Hematopoietic multipotent progenitor cell (in vitro differentiated cells): ENCODE measurements around the gene DNAJB11. TPM values are rescaled to one million over a fixed set of nuclear protein-coding genes. Genes with fewer than 3 reads are reported as not detected.
"Not testable (repeated sequence)": the region's sequence is repeated elsewhere in the genome, so short reads cannot be mapped to it uniquely, and the experiment has no call there.

Experiments used
- DNase-seq, 3 donors: peaks; one replicate each; pipeline ENCODE4 v3.0.0-alpha.2; 2011 to 2015; ENCODE audit warnings: low read depth in 2 of 3, low spot score in 2 of 3
- total RNA-seq: library from RNA; depleted of rRNA; stranded (reverse); fragments of >200 nt; gene quantifications from one replicate; pipeline ENCODE4 v1.2.3, GENCODE V29; 2012

The DNAJB11 gene
- total RNA-seq, 1 donor, result 23.4 TPM

GRCh38 chr3:186617036-186617946 lies 46.8 kb downstream of the DNAJB11 start:
- peak; percentile 79 to 92 (median 90) for DNase-seq

- DNase-seq, result no peak
Measured at GRCh38 chr3:186618318-186618938, 47.9 kb downstream of the DNAJB11 start.

DNA sequence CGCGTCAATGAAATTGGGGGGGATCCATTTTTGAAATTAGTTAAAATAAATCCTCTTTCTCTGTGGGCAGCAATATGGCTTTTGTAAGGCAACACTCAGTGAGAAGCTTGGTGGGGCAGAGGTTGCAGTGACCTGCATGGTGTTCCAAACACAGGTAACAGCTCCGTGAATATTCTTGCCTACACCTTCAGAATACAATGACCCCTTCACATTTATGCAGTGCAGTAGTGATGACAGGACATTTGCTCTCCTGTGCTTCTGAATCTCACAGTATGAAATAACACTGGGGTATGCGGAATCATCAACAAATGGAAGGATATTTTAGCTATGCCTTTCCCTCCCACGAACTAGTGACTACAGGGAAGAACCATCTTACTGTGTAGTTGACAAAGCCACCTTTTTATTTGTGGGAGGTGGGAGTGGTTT lies 49.3 kb downstream of the DNAJB11 start:
- no peak for DNase-seq

DNA sequence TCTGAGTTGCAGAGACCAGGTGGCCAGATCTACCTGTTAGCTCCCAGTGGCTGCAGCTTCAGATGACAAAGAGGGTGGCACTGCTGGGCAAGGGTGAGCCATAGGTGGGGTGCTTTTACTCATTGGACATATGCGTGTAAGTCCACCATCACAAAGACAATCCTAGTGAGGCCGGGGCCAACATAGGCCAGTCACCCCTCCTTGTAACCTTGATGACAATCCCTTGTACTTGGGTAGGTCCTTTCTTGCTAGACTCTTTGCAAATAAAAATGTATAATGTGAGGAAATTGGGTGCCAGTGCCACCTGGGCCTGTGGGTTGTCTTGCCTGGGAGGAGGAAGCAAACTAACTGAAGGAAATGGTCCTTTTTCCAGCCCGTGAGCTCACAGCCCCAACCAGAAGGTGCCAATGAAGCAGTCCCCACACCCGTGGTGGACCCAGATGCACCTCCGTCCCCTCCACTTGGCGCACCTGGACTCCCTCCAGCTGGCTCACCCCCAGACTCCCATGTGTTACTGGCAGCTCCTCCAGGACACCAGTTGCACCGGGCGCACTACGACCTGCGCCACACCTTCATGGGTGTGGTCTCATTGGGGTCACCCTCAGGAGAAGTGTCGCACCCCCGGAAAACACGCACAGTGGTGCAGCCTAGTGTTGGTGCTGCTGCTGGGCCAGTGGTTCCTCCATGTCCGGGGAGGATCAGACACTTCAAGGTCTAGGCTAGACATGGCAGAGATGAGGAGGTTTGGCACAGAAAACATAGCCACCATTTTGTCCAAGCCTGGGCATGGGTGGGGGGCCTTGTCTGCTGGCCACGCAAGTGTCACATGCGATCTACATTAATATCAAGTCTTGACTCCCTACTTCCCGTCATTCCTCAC lies 49.9 kb downstream of the DNAJB11 start:
- no peak for DNase-seq

DNA sequence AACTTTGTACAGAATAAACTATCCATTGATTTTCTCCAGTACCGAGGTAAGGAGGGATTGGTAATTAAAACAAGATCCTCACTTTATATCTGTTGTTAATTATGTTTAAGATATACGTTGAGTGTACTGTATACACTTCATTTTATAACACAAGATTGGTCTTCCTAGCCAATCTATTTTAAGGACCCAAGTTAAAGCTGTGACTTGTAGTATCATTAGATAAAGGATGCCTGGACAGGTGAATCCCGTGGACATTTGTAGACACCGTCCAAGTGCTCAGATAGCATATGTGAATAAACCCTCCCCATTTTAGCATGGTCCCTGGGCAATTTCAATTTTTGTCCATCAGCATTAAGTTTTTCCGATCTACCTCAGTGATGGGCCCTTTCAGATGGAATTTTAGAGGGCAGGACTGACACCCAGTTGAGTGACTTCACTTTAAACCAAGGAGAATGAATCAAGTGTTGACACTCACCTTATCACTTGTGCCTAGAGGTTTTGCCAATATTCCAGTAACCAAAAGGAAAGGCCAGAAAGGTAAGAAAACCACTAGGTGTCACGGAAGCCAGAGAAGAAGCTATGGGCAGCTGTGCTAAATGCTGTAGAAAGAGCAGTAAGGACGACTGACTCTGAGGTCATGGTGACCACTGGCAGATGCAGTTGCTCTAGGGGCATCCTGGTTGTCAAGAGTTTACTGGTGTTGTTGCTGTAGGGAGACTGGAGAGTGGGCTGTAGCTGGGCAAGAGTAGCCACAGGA lies 51.6 kb downstream of the DNAJB11 start:
- no peak for DNase-seq

DNA sequence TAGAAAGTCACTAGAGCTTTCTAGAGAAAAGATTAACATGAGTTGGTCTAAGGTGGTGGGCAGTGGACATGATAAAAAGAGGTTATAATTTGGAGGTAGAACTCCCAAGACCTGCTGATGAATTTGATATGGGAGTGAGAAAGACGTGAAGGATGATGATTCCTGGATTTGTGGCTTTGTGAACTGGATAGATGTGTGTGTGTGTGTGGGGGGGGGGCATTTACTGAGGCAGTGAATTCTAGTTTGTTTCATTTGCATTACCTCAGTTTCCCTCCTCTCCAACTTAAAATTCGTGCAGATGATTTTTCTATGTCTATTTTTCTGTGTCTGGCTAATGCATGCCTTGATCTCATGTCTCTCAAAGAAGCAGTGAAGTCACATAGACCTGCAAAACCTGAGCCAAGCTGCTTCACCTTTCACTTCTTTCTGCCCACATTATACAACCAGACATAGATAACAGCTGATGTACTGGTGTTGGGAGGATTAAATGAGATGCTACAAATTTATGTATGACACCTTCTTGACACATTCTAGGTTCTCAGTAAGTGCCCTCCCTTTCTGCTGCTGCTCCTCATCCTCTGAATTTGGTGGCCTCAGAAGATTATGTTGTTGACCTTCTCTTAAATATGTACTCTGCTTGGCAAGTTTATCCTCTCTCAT lies 52.3 kb downstream of the DNAJB11 start:
- no peak for DNase-seq

- DNase-seq, result no peak
Measured at GRCh38 chr3:186624598-186624997, 54.1 kb downstream of the DNAJB11 start.

DNA sequence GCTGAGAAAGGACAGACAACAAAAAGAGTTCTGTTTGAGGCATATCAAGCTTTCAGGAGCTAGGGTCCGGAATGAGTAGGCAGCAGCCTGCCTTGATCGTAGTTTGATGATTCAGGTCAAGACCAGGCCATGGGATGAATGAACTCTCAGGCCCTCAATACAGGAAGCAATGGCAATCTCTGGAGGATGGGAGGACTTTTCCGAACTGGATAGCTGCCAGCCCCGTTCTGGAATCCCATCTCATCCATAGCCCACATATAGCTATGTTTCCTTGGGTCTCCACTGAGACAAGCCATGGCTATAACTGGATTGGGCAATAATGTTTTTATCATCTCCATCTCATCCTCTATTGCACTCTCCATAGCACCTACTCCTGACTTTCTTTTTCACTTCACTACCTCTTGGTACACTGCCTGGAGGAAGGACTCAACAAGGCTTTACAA lies 55.1 kb downstream of the DNAJB11 start:
- no peak for DNase-seq

DNA sequence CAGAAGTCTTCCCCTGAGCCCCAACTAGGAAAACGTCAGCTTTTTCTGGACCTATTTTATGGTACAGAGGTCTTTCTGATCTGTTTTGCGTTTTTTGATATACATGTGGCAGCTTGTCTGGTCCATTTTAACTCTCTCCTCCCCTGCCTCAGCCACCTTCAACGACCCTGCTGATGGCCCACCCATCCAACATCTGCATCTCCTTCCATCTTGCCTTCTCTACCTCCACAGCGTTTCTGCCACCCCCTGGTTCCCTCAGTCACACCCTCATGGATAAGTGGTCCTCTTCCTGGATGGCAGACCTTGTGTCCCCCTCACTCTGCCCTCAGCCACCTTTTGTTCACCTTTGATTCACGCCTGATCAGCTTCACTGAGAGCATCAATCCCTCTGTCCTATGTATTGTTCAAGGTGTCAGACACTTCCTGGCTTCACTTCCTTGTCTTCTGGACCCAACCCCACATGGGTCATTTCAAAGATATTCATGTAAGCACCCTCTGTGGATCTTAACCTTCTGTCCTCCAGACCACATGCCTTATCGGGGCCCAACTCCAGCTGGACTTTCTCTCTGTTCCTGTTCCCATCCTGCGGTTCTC lies 55.8 kb downstream of the DNAJB11 start:
- DNase-seq, result no peak

DNA sequence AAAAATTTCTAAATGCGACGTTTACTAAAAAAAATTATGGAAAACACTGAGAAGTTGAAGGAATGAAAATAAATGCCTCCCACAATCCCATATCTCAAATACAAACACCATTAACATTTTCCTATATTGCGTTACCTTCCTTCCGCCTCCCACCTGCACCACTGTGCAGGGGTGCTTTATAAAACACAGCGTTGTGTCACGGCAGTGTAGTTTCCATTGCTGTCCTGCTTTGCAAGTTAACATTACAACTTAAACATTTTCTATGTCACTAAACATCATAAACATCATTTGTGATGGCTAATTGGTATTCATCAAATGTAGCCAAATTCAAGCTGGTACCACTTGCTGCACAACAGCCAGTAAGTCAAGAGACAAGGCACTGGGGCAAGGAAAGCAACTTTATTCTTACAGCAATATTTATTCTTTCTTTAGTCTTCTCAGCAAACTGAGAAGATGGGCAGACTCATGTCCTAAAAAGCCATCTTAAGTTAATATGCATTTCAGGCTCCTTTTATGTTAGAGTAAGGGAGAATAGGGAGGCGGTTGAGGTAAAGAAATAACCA lies 57.4 kb downstream of the DNAJB11 start:
- DNase-seq, result no peak

DNA sequence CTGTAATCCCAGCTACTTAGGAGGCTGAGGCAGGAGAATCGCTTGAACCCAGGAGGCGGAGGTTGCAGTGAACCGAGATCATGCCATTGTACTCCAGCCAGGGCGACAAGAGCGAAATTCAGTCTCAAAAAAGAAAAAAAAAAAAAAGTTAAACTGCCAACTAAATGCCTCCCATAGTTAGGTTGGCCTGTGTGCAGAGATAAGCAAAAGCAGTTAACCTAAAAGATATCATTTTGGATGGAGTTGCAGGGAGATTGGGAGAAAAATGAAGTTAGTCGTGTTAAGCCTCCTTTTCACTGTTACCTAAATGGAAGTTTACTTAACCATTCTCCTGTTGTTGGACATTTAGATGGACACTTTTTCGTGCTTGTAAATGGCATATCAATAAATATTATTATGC lies 58.2 kb downstream of the DNAJB11 start:
- no peak for DNase-seq

DNA sequence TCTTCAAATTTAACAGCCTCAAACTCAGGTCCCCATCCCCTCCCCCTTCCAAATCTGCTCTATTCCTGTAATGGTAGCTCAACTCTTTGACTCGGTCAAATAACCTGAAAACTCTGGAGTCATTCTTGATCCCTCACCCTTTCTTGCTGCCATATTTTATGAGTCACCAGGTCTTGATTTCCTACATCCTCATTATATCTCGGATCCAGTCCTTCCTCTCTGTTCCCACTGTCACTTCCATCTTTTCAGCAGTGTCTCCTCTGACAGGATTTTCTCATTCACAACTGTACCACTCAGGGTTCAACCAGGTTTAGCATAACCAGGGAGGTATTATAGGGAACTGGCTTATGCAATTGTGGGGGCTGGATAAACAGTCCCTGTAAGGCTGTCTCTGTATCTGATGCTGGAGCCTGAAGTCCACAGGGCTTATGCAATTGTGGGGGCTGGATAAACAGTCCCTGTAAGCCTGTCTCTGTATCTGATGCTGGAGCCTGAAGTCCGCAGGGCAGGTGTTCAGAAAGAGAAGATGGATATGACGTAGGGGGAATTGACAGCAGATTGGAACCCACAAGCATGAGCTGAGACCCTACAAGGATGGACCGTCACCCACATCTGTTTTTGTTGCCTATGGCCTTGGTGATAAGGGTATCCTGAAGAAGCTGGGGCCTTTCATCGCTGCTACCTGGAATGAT lies 60.6 kb downstream of the DNAJB11 start:
- no peak for DNase-seq

GRCh38 chr3:186633481-186633880 lies 63.0 kb downstream of the DNAJB11 start:
- DNase-seq, result no peak

- not testable (repeated sequence) for DNase-seq
Measured at GRCh38 chr3:186634207-186634606, 63.7 kb downstream of the DNAJB11 start.
